Hair follicle dermal papilla cell (primary cell): Measurements from ENCODE around the gene ZNF597. TPM values are rescaled to one million over a fixed set of nuclear protein-coding genes. Genes with fewer than 3 reads are reported as not detected.

Source experiments
- small RNA-seq: library from RNA; depleted of rRNA; stranded (forward); fragments of <200 nt; gene quantifications from one replicate; pipeline ENCODE3, GENCODE V24; 2012
- total RNA-seq: library from RNA; depleted of rRNA; stranded (reverse); fragments of >200 nt; gene quantifications from 2 replicates; pipeline ENCODE4 v1.2.3, GENCODE V29; 2012

ZNF597 gene, protein sequence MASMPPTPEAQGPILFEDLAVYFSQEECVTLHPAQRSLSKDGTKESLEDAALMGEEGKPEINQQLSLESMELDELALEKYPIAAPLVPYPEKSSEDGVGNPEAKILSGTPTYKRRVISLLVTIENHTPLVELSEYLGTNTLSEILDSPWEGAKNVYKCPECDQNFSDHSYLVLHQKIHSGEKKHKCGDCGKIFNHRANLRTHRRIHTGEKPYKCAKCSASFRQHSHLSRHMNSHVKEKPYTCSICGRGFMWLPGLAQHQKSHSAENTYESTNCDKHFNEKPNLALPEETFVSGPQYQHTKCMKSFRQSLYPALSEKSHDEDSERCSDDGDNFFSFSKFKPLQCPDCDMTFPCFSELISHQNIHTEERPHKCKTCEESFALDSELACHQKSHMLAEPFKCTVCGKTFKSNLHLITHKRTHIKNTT
- total RNA-seq = 2.4 and 3.2 TPM in 2 replicates

GRCh38 chr16:3443108-3444031, at the start of gene ZNF597, which contains the start of gene NAA60:
TSS of gene ZNF597 (minus strand) at chr16:3443504. CDS start at chr16:3443153, 351 bp downstream.
TSS of gene NAA60 (plus strand) at chr16:3443680. CDS start at chr16:3476228, 32,548 bp downstream.

DNA sequence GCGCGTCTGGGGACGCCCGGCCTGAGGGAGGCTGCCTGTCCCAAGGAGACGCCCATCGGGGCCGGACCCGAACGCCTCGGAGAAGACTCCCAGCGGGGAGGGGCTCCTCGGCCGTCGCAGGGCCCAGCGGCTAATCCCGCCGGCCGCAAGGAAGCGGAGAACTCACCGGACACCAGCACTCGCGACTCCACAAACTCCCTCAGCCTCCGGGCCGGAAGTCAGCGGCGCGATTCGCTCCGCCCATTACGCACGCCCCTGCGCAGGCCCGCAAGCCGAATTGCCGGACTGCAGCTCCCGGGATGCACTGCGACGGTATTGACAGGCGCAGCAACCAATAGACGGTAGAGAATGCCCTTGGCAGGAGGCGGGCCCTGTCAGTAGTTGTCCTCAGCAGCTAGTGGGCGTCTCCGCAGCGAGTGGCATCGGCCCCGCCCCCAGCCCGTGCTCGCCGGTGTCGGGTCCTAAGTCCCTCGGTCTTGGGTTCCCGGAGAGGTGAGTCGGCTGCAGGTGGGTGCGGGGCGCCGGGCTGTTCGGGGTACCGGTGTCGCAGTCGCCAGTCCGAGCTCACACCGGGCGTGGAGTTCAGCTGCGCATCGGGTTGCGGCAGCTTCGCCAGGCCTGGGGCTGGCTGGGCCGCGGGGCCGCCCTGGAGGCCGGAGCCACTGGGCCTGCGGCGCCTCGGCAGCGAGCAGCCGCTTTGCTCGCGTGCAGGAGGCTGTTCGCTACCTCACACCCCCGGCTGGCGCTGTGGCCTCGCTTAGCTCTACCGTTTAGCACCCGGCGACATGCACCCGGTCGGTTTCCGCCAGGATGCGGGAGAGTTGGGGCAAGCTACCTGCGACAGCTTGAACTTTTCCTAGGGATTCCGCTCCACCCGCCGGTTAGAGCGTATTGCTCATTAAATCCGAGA, 42.3 kb downstream of the ZNF597 start, which contains the start of the genes ZNF174 and ZSCAN32:
Gene ZNF174 (plus strand): TSS at position 437 of the 910 bp plus-strand sequence. CDS start 790 bp downstream, outside the sequence.
Gene ZSCAN32 (minus strand): TSS at position 226 of the 910 bp plus-strand sequence. CDS start 3,447 bp downstream, outside the sequence.

Small RNA genes within 50 kb of the gene (small RNA-seq; reads per million reads assigned to genes)
- not detected for gene MIR6126

Other genes starting within 250 kb of the ZNF597 start
- gene ZNF200, start 208.3 kb downstream of the ZNF597 start, total RNA-seq = 9.2 and 9.5 TPM in 2 replicates
- gene MEFV, start 186.9 kb downstream of the ZNF597 start, total RNA-seq = 0.12 and 0.16 TPM in 2 replicates
- 69.1 and 74.9 TPM in 2 replicates for gene ZNF263, start 160.0 kb downstream of the ZNF597 start, total RNA-seq
- gene TIGD7, start 138.1 kb downstream of the ZNF597 start, total RNA-seq = 4.5 and 5.2 TPM in 2 replicates
- gene ZNF75A, start 138.0 kb downstream of the ZNF597 start, total RNA-seq = 26.2 and 28.4 TPM in 2 replicates
- 0.16 and 0.24 TPM in 2 replicates for gene OR2C1, start 87.6 kb downstream of the ZNF597 start, total RNA-seq
- gene ZSCAN32, start 42.5 kb downstream of the ZNF597 start, total RNA-seq = 15.7 and 18.2 TPM in 2 replicates
- 11.0 and 12.0 TPM in 2 replicates for gene ZNF174, start 42.3 kb downstream of the ZNF597 start, total RNA-seq
- 16.5 and 17.8 TPM in 2 replicates for gene NAA60, start 176 bp upstream of the ZNF597 start, total RNA-seq
- gene C16orf90, start 52.0 kb upstream of the ZNF597 start, total RNA-seq = not detected in 2 replicates
- gene CLUAP1, start 57.5 kb upstream of the ZNF597 start, total RNA-seq = 14.7 and 25.8 TPM in 2 replicates
- gene NLRC3, start 133.9 kb upstream of the ZNF597 start, total RNA-seq = 0.12 and 0.16 TPM in 2 replicates
- gene SLX4, start 168.1 kb upstream of the ZNF597 start, total RNA-seq = 6.8 and 7.1 TPM in 2 replicates
- 14.6 and 16.6 TPM in 2 replicates for gene DNASE1, start 211.2 kb upstream of the ZNF597 start, total RNA-seq